Fibroblast of lung (primary cell): ENCODE measurements around the gene FIBIN.

Experiments used
- CTCF ChIP-seq, 2 donors: IDR thresholded peaks in 1 of 2; conservative IDR thresholded peaks in 1 of 2; 1 replicate in 1 of 2; 2 replicates in 1 of 2; pipeline ENCODE4 v1.5.1; 2011 to 2012; ENCODE audit warnings: low read length in 2 of 2, control low read depth in 1 of 2, inconsistent platforms in 1 of 2, low read depth in 1 of 2, mild to moderate bottlenecking in 1 of 2
- EZH2 ChIP-seq: IDR thresholded peaks from 2 replicates; pipeline ENCODE4 v1.5.1; 2012; ENCODE audit warnings: low read length, control low read depth, mild to moderate bottlenecking; ENCODE audit errors: missing control alignments

GRCh38 chr11:26958702-26959049 lies 35.2 kb upstream of the FIBIN start:
- TF ChIP-seq CTCF (conservative IDR thresholded peaks at IDR 0.05 in 1 of 2, IDR thresholded peaks at IDR 0.05 in 1 of 2; ENCODE audit: low read depth in 1 of 2, low read length in 2 of 2) (no peak), EZH2 (no peak)
